ENCODE results near the gene NBEA.

The NBEA gene

DNA sequence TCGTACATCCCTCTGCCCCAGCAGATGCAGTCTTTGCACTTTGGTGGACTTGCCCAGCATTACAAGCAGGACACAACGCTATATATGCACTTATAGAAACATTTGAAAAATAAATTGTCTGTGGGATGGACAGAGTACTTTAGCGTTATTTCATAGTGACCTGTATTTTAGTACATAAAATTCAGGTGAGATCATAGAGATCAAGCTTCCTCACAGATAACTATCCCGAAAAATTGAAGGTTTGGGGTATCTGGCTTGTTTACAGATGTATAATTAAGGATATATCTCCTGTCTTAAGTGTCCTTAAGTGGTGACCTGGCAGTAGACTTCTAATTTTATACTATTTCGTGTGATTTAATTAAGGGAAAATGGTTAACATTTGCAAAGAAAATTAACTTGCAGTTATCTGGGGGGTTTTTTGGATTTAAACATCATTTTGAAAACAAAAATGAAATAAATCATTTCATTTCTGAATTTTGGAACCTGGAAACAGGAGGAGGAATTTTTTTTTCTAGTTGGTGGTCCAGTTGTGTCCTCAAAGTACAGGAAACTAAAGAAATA lies 535.4 kb downstream of the NBEA start:
- DNase-seq: no peak

DNA sequence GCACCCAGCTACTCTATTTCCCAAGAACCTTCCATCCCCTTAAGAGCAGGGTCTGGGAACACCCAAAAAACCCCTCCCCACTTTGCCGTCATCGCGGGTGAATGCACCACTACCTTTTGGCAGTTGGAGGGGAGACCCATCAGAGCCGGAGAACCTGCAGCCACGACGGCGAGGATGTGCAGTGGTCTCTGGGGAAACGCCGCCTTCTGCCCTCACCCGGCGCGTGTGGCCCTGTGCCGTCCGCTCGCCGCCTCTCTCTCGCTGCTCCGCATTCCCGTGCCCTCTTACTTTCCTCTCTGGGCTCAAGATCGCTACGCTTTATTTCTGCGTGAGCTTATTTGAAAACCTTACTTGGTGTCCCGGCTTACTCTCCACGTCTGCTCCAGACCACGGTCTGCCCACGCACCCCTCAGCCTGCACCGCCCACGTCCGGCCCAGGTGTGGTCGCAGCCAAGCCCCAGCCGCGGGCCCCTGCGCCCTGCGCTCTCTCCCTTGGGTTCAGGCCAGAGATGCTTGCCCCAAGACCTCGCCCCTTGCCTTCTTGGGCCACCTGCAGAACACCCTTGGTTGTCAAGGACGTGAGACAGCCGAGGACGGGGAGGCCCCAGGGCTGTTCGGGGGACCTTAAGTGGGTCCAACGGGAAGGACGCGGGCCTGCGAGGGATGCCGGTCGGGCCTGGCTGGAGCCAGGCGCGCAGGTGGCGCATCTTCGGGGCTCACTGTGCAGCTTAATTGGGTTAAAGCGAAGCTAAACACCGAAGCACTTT lies 536.4 kb downstream of the NBEA start:
- DNase-seq: no peak

DNA sequence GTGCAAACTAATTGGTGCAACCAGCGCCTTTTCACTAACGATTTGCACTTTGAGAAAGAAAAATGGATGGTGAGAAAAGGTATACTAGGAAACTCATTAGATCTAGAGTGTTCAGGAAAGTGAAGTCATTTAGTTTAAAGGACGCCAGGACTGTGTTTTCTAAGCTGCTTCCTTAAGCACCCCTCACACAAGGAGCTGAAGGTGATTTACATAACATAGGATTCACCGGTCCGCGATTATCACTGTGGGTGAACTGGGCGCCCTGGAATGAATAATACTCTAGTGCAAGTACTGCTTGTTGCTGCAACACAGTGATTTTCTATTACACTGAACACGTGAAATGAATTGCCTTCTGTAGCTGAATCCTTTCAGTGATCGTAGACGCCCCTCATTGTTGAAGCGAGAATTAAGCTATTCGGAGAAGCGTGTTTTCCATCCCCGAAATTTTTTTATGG lies 537.0 kb downstream of the NBEA start:
- no peak for DNase-seq

DNA sequence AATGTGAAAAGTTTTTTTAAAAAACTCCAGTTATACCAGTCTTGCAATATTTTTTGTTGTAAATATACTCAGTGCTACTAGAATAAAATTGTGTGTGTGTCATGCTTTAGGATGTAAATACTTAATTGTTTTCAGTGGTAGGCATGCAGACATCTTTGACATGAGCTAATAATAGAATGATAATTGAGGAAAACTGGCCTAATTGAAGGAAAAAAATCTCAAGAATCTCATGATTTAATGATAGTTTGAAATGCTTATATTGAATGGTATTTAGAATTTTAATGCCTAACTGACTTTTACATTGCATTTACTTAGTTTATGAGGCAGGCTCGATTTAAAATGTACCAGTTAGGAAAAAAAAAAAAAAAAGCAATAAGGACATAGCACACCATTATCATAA lies 537.6 kb downstream of the NBEA start:
- no peak for DNase-seq

DNA sequence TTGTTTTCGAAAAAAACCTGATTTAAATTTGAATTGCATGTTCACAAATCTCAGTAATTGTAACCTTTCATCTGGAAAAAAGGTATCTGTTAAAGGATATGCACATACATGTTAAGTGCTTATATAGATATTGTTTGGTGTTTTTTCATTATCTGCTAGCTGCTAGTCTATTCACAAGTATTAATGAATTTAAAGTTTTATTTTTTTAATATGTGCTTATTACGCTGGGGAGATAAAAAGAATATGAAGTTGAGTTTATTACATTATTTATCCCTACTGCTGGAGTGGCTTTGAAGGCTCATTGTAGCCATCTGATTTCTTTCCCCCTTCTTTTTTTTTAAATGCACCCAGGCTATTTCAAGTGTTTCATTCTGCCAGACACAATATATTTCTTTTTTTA lies 538.3 kb downstream of the NBEA start:
- no peak for DNase-seq

DNA sequence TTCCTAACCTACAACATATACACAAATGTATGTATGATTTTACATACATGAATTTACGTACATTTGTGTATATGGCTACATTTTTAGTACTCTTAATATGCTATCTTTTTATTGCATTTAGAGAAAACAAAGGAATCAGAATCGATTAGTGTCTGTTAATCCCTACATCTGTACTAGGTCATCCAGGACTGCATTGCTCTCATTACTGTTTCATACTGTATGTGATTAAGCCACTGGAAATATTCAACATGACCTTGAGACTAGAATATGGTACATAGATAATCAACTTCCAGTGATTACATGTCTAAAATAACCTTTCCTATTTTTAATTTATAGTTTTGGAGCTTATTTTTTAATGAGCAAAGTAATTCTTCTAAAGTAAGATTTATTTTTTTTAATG lies 539.7 kb downstream of the NBEA start:
- no peak for DNase-seq

DNA sequence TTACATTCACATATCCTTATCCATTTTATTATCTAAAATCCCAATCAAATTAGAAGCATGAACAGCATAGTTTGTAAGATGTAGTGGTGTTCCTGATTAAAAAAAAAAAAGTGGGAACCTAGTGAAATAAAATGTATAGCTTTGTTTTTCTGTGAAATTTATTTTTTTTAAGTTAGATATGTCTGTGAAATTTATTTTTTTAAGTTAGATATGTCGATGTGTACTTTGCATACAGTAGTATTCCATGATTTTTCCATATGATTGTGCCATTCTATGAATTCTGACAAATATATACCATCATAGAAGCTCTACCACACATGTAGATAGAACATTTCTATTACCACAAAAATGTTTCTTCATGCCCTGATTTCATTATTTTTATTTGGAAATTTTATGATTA lies 540.5 kb downstream of the NBEA start:
- no peak for DNase-seq

DNA sequence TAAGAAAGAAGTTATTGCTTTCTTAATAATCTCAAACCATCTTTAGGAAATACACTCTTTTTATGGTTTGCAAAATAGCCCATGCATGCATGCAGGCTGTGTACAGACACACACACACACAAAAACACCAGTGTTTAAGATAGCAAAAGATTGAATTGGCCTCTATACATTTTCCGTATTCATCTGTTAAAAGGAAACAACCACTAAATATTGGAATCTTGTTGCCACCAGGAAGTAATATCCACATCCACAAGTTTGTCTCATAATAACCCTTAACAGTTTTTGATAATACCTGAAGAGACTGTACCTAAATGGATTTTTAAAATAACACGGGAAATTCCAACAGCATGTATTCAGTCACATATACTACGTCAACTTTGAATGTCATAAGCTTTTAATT lies 541.7 kb downstream of the NBEA start:
- no peak for DNase-seq

DNA sequence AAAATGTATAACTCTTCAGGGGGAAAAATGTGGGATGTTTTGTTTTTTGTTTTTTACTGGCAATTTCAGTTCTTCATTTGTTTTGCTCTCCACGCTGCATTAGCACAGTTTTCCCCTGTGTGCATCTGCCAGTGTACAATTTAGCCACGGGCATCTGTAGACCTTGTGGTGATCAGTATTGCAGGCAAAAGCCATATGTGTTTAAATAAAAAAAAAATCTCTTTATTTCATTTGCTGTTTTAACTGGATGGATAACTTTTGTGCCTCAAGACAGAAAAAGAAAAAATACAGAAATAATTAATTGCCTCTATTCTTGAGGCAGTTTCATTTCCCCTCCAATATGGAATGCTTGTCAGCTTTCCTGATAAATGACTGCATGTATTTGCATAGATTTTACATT lies 542.3 kb downstream of the NBEA start:
- DNase-seq: no peak

DNA sequence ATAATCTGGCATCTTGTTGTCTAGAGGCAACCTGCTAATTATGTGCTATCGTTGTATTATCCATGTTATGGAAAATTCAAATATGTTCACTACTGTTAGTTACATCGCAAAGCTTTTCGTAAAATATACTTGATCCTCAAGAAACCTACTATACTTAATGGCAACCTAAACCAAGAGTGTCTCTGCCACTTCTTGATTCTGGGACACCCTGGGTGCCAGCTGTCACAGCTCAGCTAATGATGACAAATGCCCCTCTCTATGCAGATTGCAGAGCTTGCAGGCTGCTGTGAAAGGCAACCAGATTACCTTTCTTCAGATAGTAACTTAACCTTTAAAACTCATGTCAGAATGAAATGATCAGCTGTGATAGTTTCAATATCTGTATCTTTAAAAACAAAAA lies 543.4 kb downstream of the NBEA start:
- no peak for DNase-seq

DNA sequence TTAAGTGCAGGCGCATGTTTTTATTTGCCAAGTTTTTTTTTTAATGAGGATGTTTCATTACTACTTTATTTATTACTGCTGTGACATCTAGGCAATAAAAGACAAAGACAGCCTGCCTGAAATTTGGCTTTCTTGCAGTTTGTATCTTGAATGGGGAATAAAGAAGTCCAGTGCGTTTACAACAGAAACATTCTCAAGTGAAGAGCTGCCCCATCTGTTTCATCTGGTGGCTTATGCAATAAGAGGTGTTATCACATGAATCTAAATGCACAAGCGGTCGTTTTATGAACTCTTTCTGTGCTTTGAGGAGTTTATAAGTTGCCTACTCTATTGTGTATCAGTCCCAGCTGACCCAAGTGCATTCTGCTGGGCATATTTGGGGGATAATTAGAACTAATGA lies 547.0 kb downstream of the NBEA start:
- no peak for DNase-seq

DNA sequence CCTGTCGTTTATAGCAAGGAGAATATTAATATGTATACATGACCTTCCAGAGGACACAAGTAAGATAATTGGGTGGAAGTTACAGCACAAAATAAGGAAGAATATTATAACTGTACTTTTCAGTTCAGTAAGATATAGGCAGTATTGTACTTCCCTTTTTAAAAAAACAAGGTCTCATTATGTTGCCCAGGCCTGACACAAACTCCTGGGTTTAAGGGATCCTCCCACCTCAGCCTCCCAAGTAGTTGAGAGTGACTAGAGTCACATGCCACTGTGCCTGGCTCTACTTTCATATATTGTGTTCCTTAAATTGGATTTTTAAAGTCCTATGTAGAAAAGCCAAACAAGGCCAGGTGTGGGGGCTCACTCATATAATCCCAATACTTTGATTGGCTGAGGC lies 553.9 kb downstream of the NBEA start:
- DNase-seq: no peak

DNA sequence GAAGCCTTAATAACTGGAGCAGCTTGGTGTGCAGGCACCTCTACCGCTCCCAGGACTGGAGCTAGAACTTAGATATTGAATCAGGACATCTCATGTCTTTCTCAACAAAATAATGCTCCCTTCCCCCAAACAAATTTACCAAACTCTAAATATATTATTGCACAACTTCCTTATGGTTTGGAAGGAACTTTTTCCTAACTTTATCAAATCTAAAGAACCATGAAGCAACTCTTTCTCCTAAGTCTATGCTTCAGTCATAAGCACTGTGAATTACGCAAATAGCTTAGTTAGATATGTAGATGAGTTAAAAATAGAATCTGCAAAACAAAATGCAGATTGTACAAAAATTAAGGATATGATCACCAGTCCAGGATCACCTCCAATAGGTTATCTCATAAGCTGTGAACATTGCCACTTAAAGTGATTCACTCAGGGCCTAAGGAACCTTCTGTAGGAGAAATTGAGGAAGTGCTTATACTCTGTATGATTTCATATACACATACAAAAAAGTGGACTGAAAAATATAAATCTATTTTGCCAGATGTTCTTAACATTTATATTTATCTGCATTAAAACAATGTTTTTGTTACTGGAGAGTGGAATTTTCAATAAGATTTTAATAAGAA lies 554.8 kb downstream of the NBEA start:
- DNase-seq: no peak

DNA sequence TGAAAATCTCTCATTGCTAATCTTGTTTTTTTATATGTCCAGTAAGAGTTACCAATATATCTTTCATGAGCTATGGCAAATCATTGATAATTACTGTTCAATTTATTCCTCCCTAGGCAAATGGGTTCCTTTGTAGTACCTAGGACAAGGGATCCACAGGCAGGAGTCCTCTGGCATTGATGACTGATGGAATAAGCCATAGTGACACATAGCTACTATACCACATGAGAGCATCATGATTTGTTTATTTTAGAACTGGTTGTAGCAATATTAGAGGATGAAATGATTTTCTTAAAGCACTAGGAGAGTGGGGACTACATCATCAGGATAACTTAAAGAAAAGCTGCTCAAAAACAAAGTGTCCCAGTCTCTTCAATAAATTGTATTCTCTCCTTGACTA lies 556.2 kb downstream of the NBEA start:
- no peak for DNase-seq

DNA sequence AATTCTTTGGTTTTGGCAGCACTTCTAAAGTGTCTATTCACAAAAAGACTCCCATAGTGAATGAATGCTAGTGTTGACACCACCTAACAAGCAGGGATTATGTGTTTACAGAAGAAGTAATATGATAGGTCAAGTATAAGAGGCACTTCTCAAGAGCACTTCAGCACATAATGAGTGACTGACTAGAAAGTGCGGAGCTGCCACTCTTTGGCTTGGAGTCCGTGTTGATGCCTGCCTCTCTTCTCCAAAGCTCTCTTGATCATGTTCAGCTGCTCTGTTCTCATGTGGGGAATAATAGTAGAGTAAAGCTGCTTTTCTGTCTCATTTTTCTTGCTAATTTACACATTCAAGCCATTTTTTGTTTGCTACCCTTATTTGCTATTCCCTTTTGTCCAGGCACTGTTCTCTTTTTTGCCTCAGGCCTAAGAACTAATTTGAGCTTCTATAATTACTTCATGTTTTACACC lies 557.2 kb downstream of the NBEA start:
- DNase-seq: no peak

DNA sequence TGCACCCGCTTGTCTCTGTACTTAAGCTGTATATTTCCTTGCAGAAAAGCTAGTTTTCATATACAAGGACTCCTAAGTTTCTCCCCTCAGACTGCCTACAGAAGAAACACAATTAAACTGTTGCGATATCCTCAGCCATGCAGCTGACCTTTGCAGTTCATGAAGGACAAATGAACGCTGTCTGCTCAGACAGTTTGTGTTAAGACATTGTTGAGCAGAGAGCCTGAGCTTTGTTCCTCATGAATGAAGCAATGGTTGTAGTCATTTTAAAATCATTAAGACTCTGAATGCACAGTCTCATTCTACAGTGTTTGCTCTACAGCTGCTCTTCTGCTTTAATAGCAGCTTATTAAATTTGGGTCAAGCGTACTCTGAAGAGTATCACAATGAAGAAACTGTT lies 557.6 kb downstream of the NBEA start:
- DNase-seq: no peak

DNA sequence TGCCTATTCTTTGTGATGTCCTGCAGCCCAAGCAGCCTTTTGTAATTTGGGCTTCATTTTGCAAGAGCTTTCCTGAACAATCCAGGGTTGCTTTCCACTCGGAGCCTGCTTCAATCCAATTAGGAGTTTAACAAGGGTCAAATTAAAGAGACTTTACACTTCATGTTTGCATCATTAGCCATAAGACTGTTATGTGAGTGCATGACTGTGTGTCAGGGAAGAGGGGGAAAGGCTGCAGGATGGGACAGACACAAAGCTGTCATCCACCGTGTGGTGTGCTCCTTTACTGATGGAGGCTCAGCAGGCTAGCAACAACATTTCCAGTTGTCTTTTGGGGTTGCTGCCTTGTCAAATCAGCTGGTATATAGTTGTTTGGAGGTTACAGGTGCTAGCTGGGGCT lies 558.1 kb downstream of the NBEA start:
- no peak for DNase-seq

DNA sequence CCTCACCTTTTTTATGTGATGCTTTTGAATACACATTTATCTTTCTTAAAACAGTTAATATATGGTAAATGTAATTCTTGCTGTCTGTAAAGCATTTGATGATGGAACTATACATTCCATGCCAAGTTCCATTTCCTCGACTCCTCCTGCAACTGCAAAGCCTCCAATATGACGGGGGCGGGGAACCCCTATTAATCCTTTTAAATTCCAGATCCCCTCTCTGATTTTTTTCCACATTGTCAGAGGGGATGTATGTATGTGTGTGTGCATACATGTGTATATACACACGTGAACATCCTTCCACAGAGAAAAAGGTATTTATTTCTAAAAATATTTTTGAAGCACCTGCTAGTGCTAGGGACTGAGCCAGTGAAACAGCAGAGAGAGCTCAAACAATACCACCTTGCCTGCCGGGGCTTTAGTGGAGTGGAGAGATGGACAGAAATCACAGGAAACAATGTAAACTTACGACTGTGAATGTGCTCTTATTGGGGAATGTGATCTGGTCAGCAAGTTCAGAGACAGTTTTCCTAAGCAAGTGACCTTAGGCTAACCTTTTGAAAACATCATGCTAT lies 559.7 kb downstream of the NBEA start:
- no peak for DNase-seq

DNA sequence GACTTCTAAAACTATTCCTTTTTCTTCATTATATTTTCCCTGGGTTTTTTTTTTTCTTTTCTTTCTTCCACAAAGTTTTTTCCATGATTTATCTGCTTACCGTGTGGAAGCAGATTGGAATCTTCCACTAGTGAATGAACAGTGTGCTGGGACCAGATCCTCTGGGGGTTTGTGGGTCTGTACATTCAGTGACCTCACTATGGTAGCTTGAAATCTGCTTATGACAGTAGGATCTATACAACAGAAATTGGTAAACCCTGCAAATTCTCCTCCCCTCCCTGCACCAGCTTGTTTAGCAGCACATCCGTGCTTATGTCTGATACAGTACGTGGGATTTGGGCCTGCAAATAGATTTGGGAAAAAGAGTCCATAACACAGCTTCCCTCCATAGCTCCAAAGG lies 560.4 kb downstream of the NBEA start:
- DNase-seq: no peak

DNA sequence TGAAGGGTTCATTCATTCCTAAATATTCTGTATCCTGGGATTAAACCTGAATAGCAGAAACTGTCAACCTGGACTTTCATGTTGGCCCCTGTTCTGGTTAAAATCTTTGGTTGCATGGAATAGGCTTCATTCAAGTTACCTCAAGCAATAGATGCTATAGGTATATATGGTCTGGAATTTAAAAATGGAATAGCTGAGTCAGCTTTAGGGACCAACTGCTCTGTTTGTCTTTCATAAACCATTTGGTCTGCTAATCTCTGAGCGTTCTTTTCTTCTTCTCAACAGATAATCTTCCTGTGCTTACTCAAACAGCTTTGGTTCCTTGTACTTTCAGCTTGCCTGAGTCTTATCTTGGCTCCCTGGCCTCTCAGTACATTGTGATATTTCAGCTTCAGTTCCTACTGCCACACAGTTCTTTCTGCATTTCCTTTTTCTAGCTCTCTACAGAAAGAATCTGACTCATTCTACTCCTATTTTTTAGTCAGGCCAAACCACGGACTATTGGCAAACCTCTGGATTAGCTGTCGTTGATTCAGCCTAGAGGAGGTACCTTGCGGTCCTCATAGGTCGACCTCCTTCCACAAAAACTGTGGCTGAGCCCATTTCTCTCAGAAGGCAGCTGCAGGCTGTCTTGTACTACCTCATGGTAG lies 570.3 kb downstream of the NBEA start:
- DNase-seq: peak; percentile 75

DNA sequence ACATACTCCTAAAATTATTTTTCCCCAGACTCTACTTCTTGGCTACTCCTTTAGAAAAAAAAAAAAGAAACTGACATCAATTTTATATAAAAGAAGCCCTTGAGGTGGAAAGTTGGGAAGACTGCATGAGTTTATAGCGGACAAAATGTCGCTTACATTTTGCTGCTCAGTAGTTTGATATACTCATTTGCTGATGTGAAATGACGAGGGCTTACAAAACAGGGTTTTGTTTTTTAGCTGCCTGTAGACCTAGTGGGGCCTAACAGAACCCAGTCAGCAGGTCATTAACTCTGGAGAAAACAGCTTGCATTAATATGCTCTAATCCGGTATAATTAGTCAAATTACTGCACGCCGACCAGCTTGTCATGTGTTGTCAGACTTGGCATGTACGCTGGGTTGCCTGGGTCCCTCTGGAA lies 572.0 kb downstream of the NBEA start:
- DNase-seq: no peak

DNA sequence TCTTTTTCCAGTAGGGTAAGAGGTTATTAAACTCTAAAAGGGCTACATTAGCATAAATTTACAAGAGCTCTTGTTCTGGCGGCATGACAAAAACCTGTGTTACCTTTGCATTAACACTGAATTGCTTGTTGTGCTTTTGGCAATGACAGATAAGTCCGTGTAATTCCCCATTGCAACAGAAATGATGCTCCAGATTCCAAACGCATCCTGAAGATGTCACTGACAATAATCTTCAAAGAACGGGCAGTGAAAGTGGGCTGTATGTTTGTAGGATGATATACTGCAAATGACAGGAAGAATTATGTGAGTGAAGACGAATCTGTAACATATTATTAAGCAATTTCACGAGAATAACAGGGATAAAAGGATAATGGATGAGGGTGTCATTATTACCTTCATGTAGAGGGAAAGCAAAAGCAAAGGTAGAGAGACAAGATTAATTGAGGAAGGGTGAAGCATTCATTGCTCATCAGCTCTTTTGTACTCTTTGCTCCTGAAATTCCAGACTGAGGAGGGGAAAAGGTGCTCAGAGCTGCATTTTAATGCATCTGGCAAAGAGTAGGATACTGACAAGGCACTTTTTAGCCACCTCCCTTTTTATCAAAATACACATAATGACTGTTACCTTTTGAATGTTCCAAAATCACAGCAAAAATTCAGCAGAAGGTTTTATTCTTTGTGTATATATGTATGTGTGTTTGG lies 572.9 kb downstream of the NBEA start:
- no peak for DNase-seq

Measured in amniotic stem cell (primary cell).